Hematopoietic multipotent progenitor cell (in vitro differentiated cells): ENCODE data around the gene CAPN10. TPM values are rescaled to one million over a fixed set of nuclear protein-coding genes. Genes with fewer than 3 reads are reported as not detected.

Source experiments
- DNase-seq, 3 donors: peaks; one replicate each; pipeline ENCODE4 v3.0.0-alpha.2; 2011 to 2015; ENCODE audit warnings: low read depth in 2 of 3, low spot score in 2 of 3
- total RNA-seq: library from RNA; depleted of rRNA; stranded (reverse); fragments of >200 nt; gene quantifications from one replicate; pipeline ENCODE4 v1.2.3, GENCODE V29; 2012

CAPN10 gene
- total RNA-seq, 1 donor: 36.6 TPM

DNA sequence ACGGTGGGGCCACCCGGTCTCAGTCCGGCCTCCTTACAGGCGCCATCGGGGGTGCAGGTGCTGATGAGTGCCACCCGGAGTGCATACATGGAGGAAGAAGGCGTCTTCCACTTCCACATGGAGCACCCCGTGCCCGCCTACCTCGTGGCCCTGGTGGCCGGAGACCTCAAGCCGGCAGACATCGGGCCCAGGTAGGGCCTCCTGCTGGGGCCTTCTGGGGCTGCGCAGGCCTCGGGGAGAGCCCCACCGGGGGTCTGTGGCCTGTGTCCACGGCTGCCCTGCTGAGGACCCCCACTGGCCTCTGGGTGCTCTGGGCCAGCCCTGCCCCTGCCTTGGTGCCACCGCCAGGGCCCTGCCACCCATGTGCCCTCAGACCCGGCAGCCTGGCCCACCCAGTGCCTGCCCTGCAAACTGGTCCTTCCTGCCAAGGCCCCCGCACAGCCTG is 13.4 kb upstream of the CAPN10 start:
- no peak for DNase-seq

DNA sequence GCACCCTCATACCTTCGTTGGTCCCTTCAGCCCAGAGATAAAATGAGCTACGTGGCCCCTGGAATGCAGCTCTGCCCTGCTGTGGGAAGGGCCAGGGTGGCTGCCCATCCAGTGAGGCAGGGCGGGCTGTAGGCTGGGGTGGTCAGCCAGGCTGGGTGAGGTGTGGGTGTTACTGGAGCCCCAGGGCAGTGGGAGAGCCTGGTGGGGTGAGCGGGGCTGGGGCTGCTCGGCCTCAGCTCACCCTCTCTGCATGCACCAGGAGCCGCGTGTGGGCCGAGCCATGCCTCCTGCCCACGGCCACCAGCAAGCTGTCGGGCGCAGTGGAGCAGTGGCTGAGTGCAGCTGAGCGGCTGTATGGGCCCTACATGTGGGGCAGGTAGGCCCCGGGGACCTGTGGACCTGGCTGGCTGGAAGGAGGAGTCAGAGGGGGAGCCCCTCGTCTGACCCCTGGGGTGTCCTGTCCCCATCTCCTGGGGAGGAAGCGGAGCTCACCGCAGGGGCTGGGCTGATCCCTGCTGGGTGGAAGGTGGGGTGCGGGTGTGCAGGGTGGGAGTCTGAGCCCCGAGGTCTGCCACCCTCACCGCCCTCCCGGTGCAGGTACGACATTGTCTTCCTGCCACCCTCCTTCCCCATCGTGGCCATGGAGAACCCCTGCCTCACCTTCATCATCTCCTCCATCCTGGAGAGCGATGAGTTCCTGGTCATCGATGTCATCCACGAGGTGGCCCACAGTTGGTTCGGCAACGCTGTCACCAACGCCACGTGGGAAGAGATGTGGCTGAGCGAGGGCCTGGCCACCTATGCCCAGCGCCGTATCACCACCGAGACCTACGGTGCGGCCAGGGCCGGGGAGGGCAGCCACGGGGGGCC is 12.8 kb upstream of the CAPN10 start:
- no peak for DNase-seq

DNA sequence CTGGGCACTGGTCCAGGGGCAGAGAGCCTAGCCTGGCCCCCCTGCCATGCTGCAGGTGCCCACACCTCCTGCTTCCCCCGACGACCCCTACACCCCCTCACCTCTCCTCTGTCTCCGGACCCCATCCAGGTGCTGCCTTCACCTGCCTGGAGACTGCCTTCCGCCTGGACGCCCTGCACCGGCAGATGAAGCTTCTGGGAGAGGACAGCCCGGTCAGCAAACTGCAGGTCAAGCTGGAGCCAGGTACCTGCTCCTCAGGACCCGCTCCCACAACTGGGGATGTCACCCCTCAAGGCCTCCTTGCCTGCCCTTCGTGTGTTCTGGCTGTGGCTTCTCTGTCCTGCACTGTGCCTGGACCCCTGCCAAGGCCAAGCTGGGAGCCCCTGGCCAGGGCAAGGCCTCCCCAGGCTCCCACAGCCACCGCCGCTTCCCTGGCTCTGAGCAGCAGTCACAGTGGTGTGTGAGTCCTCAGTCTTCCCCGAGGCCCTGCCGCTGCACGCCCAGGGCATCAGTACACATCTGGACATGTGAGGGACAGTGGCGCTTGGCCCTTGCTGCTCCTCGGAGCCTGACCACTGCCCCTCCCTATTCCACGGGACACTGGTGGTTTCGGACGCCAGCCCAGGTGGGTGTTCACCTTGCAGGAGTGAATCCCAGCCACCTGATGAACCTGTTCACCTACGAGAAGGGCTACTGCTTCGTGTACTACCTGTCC is 12.0 kb upstream of the CAPN10 start:
- no peak for DNase-seq

DNA sequence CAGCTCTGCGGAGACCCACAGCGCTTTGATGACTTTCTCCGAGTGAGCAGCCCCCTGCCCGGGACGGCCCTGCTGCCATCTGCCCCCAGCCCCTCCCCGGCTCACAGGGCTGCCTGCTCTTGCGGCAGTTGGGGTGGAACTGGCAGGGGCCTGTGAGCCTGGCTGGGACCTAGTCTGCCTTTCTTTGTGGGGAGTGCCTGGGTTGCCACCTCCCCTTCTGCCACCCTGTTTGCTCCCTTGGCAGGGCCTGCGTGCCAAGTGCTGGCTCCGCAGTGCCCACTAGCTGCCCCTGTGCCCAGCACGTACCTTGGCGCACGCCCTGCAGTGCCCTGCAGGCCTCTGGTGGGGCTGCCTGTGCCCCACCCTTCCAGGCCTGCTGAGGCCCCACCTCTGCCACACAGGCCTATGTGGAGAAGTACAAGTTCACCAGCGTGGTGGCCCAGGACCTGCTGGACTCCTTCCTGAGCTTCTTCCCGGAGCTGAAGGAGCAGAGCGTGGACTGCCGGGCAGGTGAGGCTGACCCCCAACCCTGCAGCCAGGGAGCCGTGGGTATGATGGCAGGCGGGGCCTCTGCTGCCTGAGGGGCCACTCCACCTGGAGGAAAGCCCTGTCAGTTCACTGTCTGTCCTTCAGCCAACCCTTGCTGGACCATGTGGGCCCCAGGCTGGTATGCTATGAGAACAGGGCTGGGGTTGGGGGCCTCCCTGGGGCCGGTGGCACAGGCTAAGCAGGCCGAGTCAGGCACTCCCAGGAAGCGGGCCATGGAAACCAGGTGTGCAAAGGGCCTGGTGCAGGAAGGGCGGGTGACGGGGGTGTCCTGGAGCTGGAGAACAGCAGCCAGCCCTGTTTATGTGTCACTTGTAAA is 11.2 kb upstream of the CAPN10 start:
- DNase-seq: no peak

DNA sequence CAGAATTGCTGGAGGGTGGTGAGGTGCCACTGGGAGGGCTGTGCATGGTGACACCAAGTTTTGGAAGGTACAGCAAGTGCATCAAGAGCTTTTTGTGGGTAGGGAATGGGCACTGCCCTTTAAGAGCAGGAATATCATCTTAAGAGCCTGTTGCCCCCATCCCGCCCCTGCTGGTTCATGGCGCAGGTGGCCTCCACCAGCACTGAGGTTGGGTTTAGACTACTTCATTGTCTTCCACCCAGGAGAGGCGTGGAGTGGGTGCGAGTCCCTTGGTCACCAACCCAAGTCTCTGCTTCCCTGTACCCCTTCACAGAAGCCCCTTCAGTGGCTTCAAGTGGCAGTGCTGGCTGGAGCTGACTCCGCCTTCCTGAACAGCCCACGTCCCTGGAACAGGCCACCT is 10.5 kb upstream of the CAPN10 start:
- DNase-seq: no peak

DNA sequence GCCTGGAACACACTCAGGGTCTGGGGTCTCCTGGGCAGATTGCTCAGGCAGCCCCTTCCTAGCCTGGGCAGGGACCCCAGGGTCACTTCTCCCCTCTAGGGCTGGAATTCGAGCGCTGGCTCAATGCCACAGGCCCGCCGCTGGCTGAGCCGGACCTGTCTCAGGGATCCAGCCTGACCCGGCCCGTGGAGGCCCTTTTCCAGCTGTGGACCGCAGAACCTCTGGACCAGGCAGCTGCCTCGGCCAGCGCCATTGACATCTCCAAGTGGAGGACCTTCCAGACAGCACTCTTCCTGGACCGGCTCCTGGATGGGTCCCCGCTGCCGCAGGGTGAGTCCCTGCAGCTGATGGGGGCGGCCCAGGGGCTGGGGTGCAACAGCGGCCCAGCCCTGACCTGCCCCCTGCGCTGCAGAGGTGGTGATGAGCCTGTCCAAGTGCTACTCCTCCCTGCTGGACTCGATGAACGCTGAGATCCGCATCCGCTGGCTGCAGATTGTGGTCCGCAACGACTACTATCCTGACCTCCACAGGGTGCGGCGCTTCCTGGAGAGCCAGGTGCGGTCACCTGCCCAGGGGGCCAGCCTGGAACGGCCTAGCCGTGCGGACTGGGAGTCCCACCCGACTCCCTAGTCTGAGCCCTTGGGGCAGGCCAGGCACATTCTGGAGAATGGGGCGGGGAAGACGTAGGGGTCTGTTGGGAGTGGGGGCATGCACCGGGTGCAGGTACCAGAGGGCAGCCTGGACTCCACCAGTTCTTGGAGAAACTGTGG is 9.9 kb upstream of the CAPN10 start:
- DNase-seq: no peak

DNA sequence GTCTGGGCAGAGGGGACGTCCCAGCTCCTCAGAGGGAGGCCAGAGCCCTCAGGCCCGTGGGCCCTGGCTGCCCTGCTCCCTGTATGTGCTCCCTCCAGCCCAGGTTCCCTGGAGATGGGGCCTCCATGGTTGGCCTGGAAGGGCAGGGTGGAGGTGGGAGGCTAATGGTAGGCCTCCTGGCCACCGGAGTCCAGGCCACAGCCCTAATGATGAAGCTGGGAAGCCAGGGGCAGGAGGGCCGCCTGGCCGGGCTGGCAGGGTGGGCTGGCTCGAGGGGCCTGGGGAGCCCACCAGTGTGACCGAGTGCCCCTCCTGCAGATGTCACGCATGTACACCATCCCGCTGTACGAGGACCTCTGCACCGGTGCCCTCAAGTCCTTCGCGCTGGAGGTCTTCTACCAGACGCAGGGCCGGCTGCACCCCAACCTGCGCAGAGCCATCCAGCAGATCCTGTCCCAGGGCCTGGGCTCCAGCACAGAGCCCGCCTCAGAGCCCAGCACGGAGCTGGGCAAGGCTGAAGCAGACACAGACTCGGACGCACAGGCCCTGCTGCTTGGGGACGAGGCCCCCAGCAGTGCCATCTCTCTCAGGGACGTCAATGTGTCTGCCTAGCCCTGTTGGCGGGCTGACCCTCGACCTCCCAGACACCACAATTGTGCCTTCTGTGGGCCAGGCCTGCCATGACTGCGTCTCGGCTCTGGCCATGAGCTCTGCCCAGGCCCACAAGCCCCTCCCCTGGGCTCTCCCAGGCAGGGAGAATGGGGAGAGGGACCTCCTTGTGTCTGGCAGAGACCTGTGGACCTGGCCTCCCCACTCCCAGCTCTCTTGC is 9.0 kb upstream of the CAPN10 start:
- DNase-seq: no peak

DNA sequence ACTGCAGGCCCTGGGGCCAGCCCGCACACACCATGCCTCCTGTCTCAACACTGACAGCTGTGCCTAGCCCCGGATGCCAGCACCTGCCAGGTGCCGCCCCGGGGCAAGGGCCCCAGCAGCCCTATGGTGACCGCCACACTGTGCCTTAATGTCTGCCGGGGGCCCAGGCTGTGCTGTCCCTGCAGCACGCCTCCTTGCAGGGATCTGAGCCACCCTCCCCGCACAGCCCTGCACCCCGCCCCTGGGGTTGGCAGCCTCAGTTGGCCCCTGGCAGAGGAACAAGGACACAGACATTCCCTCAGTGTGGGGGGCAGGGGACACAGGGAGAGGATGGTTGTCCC is 8.5 kb upstream of the CAPN10 start:
- DNase-seq: no peak

DNA sequence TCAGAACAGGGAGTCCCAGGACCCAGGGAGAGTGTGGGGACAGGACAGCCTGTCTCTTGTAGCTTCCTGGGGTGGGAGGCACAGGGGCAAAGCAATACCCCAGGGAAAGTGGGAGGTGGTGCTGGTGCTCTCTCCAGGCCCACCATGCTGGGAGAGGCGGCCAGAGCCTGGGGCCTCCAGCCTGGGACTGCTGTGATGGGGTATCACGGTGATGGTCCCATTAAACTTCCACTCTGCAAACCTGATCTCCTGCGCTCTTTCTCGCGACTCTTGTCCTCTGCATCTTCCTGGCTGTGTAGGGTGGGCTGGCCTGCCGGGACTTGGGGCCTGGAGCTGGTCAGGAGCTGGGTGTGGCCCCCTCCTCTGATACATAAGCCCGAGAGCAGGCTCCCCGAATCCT is 8.0 kb upstream of the CAPN10 start:
- no peak for DNase-seq

DNA sequence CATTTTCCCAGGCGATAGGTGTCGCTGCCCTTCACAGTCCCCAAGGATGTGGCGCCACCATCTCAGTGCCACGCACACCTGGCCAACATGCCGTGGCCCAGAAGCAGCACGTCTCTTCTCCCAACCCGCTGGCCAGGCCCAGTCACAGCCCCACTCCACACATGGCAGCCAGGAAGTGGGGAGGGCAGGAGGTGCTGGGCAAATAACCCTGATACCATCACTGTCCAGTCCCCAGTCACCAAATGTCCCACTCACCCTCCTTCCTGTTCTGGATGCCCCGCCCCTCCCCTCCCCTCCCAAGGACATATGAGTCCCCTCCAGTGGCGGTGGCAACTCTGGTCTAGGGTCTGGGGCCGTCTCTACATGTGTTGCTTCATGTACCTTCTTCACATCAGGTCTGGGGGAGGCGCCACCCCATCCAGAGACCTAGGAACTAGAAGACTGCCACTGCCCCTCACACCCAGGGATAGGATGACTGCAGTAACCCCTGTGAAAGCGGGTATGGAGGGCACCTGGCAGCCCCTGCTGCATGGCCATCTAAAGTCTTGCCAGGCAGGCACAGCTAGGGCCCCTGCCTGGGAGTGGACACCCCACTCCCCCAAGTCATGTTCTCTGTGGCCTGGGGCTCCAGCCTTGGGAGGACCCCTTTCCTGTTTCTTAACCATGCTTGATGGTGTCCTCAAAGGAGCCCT is 7.3 kb upstream of the CAPN10 start:
- DNase-seq: no peak

DNA sequence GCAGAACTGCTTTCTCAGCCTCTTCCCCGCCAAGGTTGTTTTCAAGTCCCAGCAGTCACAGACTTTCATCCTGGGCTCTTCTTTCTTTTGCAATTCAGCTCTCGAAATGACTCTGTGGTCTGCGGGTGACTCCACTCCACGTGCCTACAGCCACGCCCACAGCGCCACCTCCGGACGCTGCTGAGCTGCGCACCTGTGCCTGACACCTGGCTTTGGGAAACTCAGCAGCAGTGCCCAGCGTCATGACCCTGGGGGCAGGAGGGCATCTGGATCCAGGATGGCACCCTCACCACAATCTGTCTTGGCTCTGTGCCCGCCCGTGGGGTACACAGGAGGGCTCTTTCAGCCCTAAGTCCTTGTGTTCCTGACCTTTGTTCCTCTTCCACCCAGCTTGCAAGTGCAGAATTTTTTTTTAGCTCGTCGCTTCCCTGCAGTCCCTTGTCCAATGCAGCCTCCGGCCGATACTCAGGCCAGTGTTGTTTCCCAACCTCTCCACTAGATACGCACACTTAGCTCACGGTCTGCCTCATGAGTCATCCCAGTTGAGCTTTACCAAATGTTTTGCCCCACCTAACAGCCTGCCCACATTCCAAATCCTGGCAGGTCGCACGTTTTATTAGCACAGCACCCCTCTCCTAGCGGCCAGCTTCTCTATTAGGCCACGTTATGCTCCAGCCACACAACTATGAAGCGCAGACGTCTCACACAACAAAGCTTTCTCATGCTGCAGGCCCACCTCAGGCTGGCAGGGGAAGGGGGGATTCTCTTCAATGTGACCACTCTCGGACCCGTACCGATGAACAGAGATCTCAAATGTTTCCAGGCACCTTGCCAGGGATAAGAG is 6.5 kb upstream of the CAPN10 start:
- DNase-seq: no peak

DNA sequence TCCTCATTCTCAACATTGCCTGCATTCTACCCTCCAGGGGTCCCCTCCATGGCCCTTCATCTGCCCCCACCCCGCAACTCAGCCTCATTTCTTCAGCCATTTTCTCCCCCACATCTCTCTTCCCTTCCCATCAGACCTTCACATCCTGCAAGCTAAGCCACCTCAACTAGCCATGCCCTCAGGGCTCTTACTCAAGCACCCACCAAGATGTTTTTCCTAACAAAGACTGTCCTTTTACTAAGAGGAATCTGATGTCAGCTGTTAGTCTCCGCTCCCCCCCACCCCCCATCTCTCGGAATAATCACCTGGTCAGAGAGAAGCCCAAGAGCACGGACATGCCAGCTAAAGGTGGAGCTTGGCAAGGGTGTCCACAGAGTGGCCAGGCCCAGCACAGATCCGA is 4.7 kb upstream of the CAPN10 start:
- DNase-seq: no peak

DNA sequence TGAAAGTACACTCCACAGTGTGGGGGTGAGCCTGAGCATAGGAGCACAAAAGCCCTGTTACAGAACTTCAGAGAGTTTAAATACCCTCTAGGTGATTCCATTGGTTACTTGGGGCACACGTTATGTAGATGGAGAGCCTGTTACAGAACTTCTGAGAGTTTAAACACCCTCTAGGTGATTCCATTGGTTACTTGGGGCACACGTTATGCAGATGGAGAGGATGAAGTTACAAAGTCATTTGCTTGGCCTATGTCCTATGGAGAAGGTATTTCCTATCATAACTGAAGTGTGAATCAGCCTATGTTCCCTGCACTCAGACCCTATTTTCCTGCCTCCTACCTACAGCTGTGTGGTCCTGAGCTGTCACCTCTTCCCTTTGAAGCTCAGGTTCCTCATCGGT is 3.8 kb upstream of the CAPN10 start:
- DNase-seq: no peak

DNA sequence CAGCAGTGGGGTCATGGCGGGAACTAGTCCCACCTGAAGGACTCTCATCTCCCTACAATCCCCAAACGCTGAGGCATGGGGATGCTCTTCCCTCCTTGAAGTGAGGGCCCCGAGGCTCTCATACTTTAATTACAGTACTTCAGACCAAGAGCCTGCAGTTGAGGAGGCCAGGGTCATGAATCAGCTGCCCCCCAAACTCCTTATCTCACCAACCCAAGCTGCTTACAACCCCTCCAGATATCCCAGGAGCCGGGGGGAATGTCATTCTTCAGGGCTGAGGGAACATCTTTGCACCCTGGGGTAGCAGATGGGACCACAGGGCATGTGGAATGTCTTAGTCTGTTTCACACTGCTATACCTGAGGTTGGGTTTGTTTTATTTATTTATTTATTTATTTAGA is 2.8 kb upstream of the CAPN10 start:
- DNase-seq: no peak

DNA sequence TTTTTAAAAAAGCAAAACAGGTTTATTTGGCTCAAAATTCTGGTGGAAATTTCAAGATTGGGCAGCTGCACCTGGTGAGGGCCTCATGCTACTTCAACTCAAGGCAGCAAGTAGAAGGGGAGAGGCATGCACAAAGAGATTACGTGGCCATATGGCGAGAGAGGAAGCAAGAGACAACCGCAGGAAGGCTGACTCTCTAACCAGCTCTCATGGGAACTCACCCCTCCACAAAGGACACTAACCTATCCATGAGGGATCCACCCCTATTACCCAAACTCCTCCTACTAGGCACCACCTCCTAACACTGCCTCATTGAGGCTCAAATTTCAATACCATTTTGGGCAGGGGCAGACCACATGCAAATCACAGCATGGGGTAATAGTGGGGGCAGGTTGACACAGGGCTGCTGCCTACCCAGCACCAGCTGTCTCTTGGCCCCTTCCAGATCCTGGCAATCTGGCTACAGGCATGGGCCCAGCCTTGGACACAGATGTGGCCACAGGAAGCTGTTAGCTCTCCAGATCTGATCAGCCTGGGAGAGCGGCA is 2.0 kb upstream of the CAPN10 start:
- peak in 1 of 3 donors; percentile 35 for DNase-seq

DNA sequence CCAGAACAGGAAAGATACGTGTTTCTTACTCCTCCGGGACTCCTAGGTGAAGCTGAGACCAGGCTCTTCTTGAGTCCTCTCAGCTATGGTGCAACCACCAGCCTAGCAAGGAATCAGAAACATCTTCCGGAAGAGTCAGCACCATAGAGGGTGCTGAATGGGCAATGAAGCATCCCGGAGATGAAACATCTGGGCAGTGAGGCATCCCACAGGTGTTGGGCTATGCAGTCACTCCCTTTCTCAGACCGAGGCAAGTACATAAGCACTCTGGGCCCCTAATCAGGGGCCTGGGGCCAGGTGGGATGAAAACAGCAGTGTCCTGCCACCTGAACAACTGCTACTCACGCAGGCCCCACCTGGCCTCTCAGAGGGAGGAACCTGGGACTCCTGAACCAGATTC is 1.4 kb upstream of the CAPN10 start:
- no peak for DNase-seq

DNA sequence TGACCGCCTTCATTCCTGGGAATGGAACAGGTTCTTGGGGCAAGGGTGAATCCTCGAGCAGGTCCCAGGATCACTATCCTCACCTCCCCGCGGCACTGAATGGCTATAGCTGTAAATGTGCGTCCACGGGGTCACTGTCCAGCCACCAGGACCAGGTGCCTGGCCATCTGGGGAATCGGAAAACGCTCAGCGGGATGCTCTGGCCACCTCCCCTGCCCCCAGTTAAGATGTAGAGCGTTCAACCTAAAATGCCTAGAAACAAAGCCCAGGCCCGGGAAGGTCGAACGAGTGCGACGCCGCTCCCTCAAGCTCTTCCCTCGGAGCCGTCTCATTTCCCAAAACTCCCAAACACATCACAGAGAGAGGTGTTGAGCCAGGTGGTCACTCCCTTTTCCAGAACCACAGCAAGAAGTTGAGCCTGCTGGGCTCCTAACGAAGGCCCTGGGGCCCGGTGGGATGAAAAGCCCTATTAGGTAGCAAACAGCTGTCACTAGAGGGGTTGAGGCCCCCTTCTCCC is 795 bp upstream of the CAPN10 start:
- DNase-seq: no peak
